ENCODE data around the gene SOS1.

Gene SOS1

GRCh38 chr2:39124000-39124745 lies 3.3 kb upstream of the SOS1 start:
- Mint-ChIP-seq H3K27ac (peak overlapping the region; percentile 94), H3K36me3 (no peaks in the 10 kb centered on the region), H3K4me3 (peak overlapping the region; percentile 93), H3K9me3 (ENCODE audit: low read depth) (peaks cover under 1% of the 10 kb centered on the region), H3K27me3 (no peaks in the 10 kb centered on the region), H3K4me1 (ENCODE audit: low read depth) (peaks cover 59% of the 10 kb centered on the region)

GRCh38 chr2:39123436-39123999 lies 2.7 kb upstream of the SOS1 start:
- peaks cover 59% of the 10 kb centered on the region for H3K4me1 Mint-ChIP-seq (ENCODE audit: low read depth)
- H3K36me3 Mint-ChIP-seq = peaks cover 2% of the 10 kb centered on the region
- H3K27me3 Mint-ChIP-seq = no peaks in the 10 kb centered on the region
- peak overlapping the region; percentile 93 for H3K4me3 Mint-ChIP-seq
- H3K27ac Mint-ChIP-seq = peak overlapping the region; percentile 94
- no peaks in the 10 kb centered on the region for H3K9me3 Mint-ChIP-seq (ENCODE audit: low read depth)

- Mint-ChIP-seq H3K36me3 (peaks cover 6% of the 10 kb centered on the region), H3K4me1 (ENCODE audit: low read depth) (peaks cover 59% of the 10 kb centered on the region), H3K27ac (peak overlapping the region; percentile 96), H3K4me3 (peak overlapping the region; percentile 92), H3K9me3 (ENCODE audit: low read depth) (no peaks in the 10 kb centered on the region), H3K27me3 (no peaks in the 10 kb centered on the region)
Measured at GRCh38 chr2:39121523-39122063, 742 bp upstream of the SOS1 start.

- Mint-ChIP-seq H3K27ac (no peak overlapping the region), H3K27me3 (no peaks in the 10 kb centered on the region), H3K4me1 (ENCODE audit: low read depth) (peaks cover 68% of the 10 kb centered on the region), H3K4me3 (no peak overlapping the region), H3K36me3 (peaks cover 14% of the 10 kb centered on the region), H3K9me3 (ENCODE audit: low read depth) (peaks cover 6% of the 10 kb centered on the region)
Measured at GRCh38 chr2:39120521-39120770, 405 bp downstream of the SOS1 start.

- peak overlapping the region; percentile 97 for H3K27ac Mint-ChIP-seq
- H3K36me3 Mint-ChIP-seq = peaks cover 14% of the 10 kb centered on the region
Measured at GRCh38 chr2:39119732-39120520, 925 bp downstream of the SOS1 start.

GRCh38 chr2:39118786-39119499 lies 1.9 kb downstream of the SOS1 start:
- peaks cover 17% of the 10 kb centered on the region for H3K36me3 Mint-ChIP-seq
- peak overlapping the region; percentile 97 for H3K27ac Mint-ChIP-seq
- H3K27me3 Mint-ChIP-seq = no peaks in the 10 kb centered on the region
- peaks cover 65% of the 10 kb centered on the region for H3K4me1 Mint-ChIP-seq (ENCODE audit: low read depth)
- H3K9me3 Mint-ChIP-seq (ENCODE audit: low read depth) = peaks cover 6% of the 10 kb centered on the region
- H3K4me3 Mint-ChIP-seq = peak overlapping the region; percentile 97

More at GRCh38 chr2:39119732-39120520, 925 bp downstream of the SOS1 start:
- Mint-ChIP-seq H3K4me3 (peak overlapping the region; percentile 97), H3K9me3 (ENCODE audit: low read depth) (peaks cover 6% of the 10 kb centered on the region), H3K27me3 (no peaks in the 10 kb centered on the region), H3K4me1 (ENCODE audit: low read depth) (peaks cover 67% of the 10 kb centered on the region)

- no peak overlapping the region for H3K4me3 Mint-ChIP-seq
- peaks cover 27% of the 10 kb centered on the region for H3K36me3 Mint-ChIP-seq
- H3K4me1 Mint-ChIP-seq (ENCODE audit: low read depth) = peaks cover 69% of the 10 kb centered on the region
- no peaks in the 10 kb centered on the region for H3K27me3 Mint-ChIP-seq
- peak overlapping the region; percentile 34 for H3K27ac Mint-ChIP-seq
- H3K9me3 Mint-ChIP-seq (ENCODE audit: low read depth) = peaks cover 6% of the 10 kb centered on the region
Measured at GRCh38 chr2:39115556-39115955, 5.3 kb downstream of the SOS1 start.

- no peak overlapping the region for H3K4me3 Mint-ChIP-seq
- H3K36me3 Mint-ChIP-seq = peaks cover 27% of the 10 kb centered on the region
- no peaks in the 10 kb centered on the region for H3K27me3 Mint-ChIP-seq
- H3K9me3 Mint-ChIP-seq (ENCODE audit: low read depth) = peaks cover 6% of the 10 kb centered on the region
- H3K27ac Mint-ChIP-seq = peak overlapping the region; percentile 76
- H3K4me1 Mint-ChIP-seq (ENCODE audit: low read depth) = peaks cover 75% of the 10 kb centered on the region
Measured at GRCh38 chr2:39114771-39115170, 6.1 kb downstream of the SOS1 start.

GRCh38 chr2:39109537-39109936 lies 11.3 kb downstream of the SOS1 start:
- Mint-ChIP-seq H3K27ac (peak overlapping the region; percentile 9), H3K4me3 (no peak overlapping the region), H3K9me3 (ENCODE audit: low read depth) (no peaks in the 10 kb centered on the region), H3K4me1 (ENCODE audit: low read depth) (peaks cover 60% of the 10 kb centered on the region), H3K36me3 (peaks cover 14% of the 10 kb centered on the region), H3K27me3 (no peaks in the 10 kb centered on the region)

- no peak overlapping the region for H3K4me3 Mint-ChIP-seq
- H3K4me1 Mint-ChIP-seq (ENCODE audit: low read depth) = peaks cover 62% of the 10 kb centered on the region
- peaks cover 15% of the 10 kb centered on the region for H3K36me3 Mint-ChIP-seq
- H3K27ac Mint-ChIP-seq = peak overlapping the region; percentile 7
- no peaks in the 10 kb centered on the region for H3K9me3 Mint-ChIP-seq (ENCODE audit: low read depth)
- H3K27me3 Mint-ChIP-seq = no peaks in the 10 kb centered on the region
Measured at GRCh38 chr2:39108377-39108776, 12.5 kb downstream of the SOS1 start.

- Mint-ChIP-seq H3K4me3 (no peak overlapping the region), H3K4me1 (ENCODE audit: low read depth) (peaks cover 64% of the 10 kb centered on the region), H3K36me3 (peaks cover 14% of the 10 kb centered on the region), H3K27ac (peak overlapping the region; percentile 7), H3K9me3 (ENCODE audit: low read depth) (no peaks in the 10 kb centered on the region), H3K27me3 (no peaks in the 10 kb centered on the region)
Measured at GRCh38 chr2:39107724-39108273, 13.1 kb downstream of the SOS1 start.

- Mint-ChIP-seq H3K27ac (peak overlapping the region; percentile 75), H3K4me3 (no peak overlapping the region), H3K9me3 (ENCODE audit: low read depth) (no peaks in the 10 kb centered on the region), H3K36me3 (peaks cover 13% of the 10 kb centered on the region), H3K4me1 (ENCODE audit: low read depth) (peaks cover 60% of the 10 kb centered on the region), H3K27me3 (no peaks in the 10 kb centered on the region)
Measured at GRCh38 chr2:39107156-39107555, 13.7 kb downstream of the SOS1 start.

- H3K36me3 Mint-ChIP-seq = peaks cover 17% of the 10 kb centered on the region
- no peaks in the 10 kb centered on the region for H3K27me3 Mint-ChIP-seq
- H3K4me3 Mint-ChIP-seq = peak overlapping the region; percentile 69
- peaks cover 66% of the 10 kb centered on the region for H3K4me1 Mint-ChIP-seq (ENCODE audit: low read depth)
- H3K9me3 Mint-ChIP-seq (ENCODE audit: low read depth) = no peaks in the 10 kb centered on the region
- H3K27ac Mint-ChIP-seq = peak overlapping the region; percentile 92
Measured at GRCh38 chr2:39099870-39100728, 20.8 kb downstream of the SOS1 start.
